Suppressor macrophage treated with lipopolysaccharide for 1 hour (primary cell): ENCODE results near the gene HLA-DMB.

ENCODE experiments used
- DNase-seq, 3 donors: peaks; one replicate each; pipeline ENCODE4 v3.0.0-alpha.2; 2020 to 2022

HLA-DMB gene

GRCh38 chr6:32905078-32905477, 35.8 kb downstream of the HLA-DMB start:
- no peak for DNase-seq

- no peak for DNase-seq
Observed at GRCh38 chr6:32903952-32904351, 36.9 kb downstream of the HLA-DMB start.

GRCh38 chr6:32895006-32895345, 45.9 kb downstream of the HLA-DMB start:
- DNase-seq: no peak

- DNase-seq: peak; percentile 92 to 95 (median 94)
Observed at GRCh38 chr6:32894085-32895005, 46.5 kb downstream of the HLA-DMB start.

- peak; percentile 32 to 71 (median 64) for DNase-seq
Observed at GRCh38 chr6:32890831-32891230, 50.0 kb downstream of the HLA-DMB start.

- no peak for DNase-seq
Observed at GRCh38 chr6:32889533-32889932, 51.3 kb downstream of the HLA-DMB start.

GRCh38 chr6:32888576-32888975, 52.3 kb downstream of the HLA-DMB start:
- DNase-seq: no peak

GRCh38 chr6:32887616-32888015, 53.2 kb downstream of the HLA-DMB start:
- DNase-seq: no peak

- no peak for DNase-seq
Observed at GRCh38 chr6:32886681-32887383, 54.0 kb downstream of the HLA-DMB start.

GRCh38 chr6:32885698-32886286, 55.0 kb downstream of the HLA-DMB start:
- DNase-seq: peak; percentile 77 to 93 (median 92)
